Activated CD8-positive, alpha-beta T cell treated with anti-CD3 and anti-CD28 coated beads for 36 hours (primary cell): ENCODE results near the gene FAM180A. TPM values are rescaled to one million over a fixed set of nuclear protein-coding genes. Genes with fewer than 3 reads are reported as not detected.

Source experiments
- ATAC-seq: fragments of 200-7000 bp; cut with Tn5 transposase; one replicate; pipeline ENCODE4 v1.10.0; 2021; ENCODE audit warnings: mild to moderate bottlenecking, moderate library complexity
- CTCF ChIA-PET: fragments of 350-600 bp; sonication (Branson Sonifier 250); formaldehyde crosslinking; loops from one replicate; lab custom pipeline; 2021; ENCODE audit warnings: antibody characterized with exemption; lab: Charles Lee
- POLR2A ChIA-PET: fragments of 350-600 bp; sonication (Branson Sonifier 250); formaldehyde crosslinking; loops from one replicate; lab custom pipeline; 2021; ENCODE audit warnings: antibody characterized with exemption; lab: Charles Lee
- DNase-seq: peaks from one replicate; pipeline ENCODE4 v3.0.0-alpha.2; 2020
- H3K27ac Mint-ChIP-seq: one replicate; pipeline ENCODE4 v1.8.0; 2021; ENCODE audit warnings: mild to moderate bottlenecking, mixed read lengths
- H3K27me3 Mint-ChIP-seq: one replicate; pipeline ENCODE4 v1.8.0; 2021; ENCODE audit warnings: mixed read lengths
- H3K36me3 Mint-ChIP-seq: one replicate; pipeline ENCODE4 v1.8.0; 2021; ENCODE audit warnings: low read depth, mixed read lengths
- H3K4me1 Mint-ChIP-seq: one replicate; pipeline ENCODE4 v1.8.0; 2021; ENCODE audit warnings: low read depth, mixed read lengths
- H3K4me3 Mint-ChIP-seq: one replicate; pipeline ENCODE4 v1.8.0; 2021; ENCODE audit warnings: mild to moderate bottlenecking, moderate library complexity, mixed read lengths
- H3K9me3 Mint-ChIP-seq: one replicate; pipeline ENCODE4 v1.8.0; 2021; ENCODE audit warnings: mixed read lengths
- intact Hi-C: fragments of 100-400 bp; cut with micrococcal nuclease; formaldehyde crosslinking; loops from one replicate; pipeline ENCODE4 v1.10.0; 2022
- total RNA-seq, 2 experiments: library from RNA; stranded (reverse); gene quantifications; one replicate each; pipeline ENCODE4 v1.2.3, GENCODE V29; 2021
- TF ChIP-seq, protein P1 (sequence below): fragments of 200-600 bp; IDR thresholded peaks from one replicate; pipeline ENCODE4 v1.8.0; 2022; ENCODE audit warnings: antibody characterized with exemption, mild to moderate bottlenecking

The FAM180A gene
- total RNA-seq, 2 experiments from 2014 or later: not detected

DNA sequence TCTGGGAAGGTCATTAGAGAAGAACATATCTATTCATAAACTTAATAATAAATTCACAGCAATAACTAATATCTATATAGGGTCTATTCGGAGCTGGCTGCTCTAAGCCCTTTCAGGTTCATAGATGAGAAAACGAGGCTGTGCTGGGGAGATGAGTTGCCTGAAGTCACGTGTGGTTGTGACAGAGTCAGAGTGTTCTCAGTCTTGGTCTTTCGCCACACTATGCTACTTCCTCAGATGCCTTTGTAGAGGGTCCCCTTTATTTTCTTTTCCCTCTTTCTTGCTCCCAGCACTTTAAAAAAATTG lies 43.7 kb upstream of the FAM180A start:
- Mint-ChIP-seq H3K27me3 (peaks cover 4% of the 10 kb centered on the region), H3K4me3 (no peak overlapping the region), H3K36me3 (no peaks in the 10 kb centered on the region), H3K27ac (no peak overlapping the region), H3K4me1 (no peaks in the 10 kb centered on the region), H3K9me3 (no peaks in the 10 kb centered on the region)
- ATAC-seq: no peak
- intact Hi-C loops: no loop called here
- ChIA-PET POLR2A (no interaction called here), CTCF (interaction anchor here (1.5 kb wide), 1 partner anchor 218 kb away, joined by 3 read pairs; no protein-coding TSS in a partner anchor)
- DNase-seq: no peak
- TF ChIP-seq, protein P1, sequence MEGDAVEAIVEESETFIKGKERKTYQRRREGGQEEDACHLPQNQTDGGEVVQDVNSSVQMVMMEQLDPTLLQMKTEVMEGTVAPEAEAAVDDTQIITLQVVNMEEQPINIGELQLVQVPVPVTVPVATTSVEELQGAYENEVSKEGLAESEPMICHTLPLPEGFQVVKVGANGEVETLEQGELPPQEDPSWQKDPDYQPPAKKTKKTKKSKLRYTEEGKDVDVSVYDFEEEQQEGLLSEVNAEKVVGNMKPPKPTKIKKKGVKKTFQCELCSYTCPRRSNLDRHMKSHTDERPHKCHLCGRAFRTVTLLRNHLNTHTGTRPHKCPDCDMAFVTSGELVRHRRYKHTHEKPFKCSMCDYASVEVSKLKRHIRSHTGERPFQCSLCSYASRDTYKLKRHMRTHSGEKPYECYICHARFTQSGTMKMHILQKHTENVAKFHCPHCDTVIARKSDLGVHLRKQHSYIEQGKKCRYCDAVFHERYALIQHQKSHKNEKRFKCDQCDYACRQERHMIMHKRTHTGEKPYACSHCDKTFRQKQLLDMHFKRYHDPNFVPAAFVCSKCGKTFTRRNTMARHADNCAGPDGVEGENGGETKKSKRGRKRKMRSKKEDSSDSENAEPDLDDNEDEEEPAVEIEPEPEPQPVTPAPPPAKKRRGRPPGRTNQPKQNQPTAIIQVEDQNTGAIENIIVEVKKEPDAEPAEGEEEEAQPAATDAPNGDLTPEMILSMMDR: no peak

DNA sequence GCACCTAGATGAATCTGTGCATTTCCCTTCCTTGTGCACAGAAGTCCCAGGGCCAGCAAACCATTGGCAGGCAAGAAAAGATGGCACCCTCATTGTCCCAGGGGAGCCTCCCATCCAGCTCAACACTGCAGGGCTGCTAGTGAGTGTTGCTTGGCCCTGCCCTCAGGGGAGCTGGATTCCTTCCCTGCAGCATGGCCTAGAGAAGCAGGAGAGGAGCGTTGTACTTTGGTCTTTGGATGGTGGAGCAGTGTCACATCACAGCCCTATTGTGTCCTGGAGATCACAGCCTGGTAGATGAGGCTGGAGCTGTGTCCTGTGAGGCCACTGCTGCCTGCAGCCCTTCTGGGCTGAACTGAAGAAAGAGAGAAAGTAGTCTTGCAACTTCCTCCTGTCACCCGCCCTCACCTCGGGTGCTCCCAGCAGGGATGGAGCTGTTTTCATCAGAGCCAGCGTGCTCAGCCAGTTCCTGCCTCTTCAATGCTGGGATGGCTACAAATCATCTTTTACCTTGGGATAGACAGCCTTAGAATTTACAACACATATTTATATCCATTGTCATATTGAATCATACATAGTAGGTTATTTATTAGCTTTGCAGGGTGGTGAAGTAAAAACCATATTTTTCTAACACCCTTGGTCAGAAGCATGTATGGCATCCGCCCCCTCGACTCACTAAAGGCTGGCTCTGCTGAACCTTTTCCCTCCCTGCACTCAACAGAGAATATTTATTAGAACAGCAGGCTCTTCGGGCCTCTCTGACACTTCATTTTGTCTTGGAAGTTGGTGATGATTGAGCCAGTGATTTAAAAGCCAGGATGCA lies 43.1 kb upstream of the FAM180A start:
- TF ChIP-seq, protein P1: no peak
- peaks cover 6% of the 10 kb centered on the region for H3K27me3 Mint-ChIP-seq
- H3K36me3 Mint-ChIP-seq: no peaks in the 10 kb centered on the region
- H3K27ac Mint-ChIP-seq: no peak overlapping the region
- intact Hi-C loops: no loop called here
- no peak overlapping the region for H3K4me3 Mint-ChIP-seq
- no peaks in the 10 kb centered on the region for H3K4me1 Mint-ChIP-seq
- no peaks in the 10 kb centered on the region for H3K9me3 Mint-ChIP-seq
- POLR2A ChIA-PET: no interaction called here
- CTCF ChIA-PET: interaction anchor here (1.6 kb wide), 1 partner anchor 9 kb away, joined by 4 read pairs; no protein-coding TSS in a partner anchor
- DNase-seq (no peak), ATAC-seq (no peak)

DNA sequence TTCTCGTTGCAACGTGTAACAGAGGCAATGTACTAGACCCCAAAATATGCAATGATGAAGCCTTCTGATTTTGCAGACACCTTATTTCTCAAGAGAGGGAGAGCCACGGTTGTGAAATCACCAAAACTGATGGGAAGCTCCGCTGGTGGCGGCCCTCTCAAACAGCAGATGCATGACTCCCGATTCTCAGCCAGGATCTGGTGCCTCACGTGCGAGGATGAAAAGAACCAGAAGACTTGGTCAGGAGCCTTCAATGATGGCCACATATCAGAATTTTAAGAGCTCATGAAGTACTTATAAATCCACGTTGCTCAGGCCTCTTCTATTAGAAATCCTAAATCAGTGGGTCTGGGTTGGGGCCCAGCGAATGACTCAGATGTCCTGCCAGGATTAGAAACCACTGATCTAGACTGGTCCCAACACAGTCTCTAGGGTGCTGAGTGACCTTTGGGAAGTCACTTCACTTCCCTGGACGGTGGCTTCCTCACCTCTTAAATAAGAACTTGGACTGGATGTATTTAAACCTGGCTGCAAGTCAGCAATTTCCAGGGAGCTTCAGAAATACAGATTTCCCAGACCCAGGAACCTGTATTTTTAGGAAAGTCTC lies 41.9 kb upstream of the FAM180A start:
- Mint-ChIP-seq H3K4me3 (no peak overlapping the region), H3K27ac (no peak overlapping the region), H3K36me3 (no peaks in the 10 kb centered on the region), H3K9me3 (no peaks in the 10 kb centered on the region), H3K4me1 (no peaks in the 10 kb centered on the region), H3K27me3 (peaks cover 6% of the 10 kb centered on the region)
- TF ChIP-seq, protein P1: no peak
- intact Hi-C loops: no loop called here
- CTCF ChIA-PET: interaction anchor here (1.6 kb wide), 1 partner anchor 10 kb away, joined by 4 read pairs; no protein-coding TSS in a partner anchor
- DNase-seq: no peak
- no peak for ATAC-seq
- POLR2A ChIA-PET: no interaction called here

DNA sequence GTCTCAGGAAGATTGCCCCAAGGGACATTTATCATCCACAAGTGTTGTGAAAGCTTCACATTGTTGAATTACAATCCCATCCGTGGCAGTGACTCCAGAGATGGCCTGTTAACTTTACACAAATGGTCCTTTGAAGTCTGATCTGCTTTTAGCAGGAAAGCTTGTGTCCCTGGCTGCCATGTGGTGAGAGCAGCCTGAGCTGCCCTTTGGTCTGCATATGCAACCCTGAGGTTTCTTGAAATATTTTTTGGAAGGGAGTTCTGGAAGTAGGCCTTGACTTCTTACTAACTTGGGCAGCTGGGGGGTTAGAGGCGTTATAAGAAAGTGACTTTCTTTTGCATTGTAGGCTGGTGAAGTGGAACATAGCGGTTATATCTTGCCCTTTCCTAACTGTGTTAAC lies 41.3 kb upstream of the FAM180A start:
- Mint-ChIP-seq H3K27me3 (peaks cover 11% of the 10 kb centered on the region), H3K27ac (no peak overlapping the region), H3K9me3 (no peaks in the 10 kb centered on the region), H3K4me3 (no peak overlapping the region), H3K4me1 (no peaks in the 10 kb centered on the region), H3K36me3 (no peaks in the 10 kb centered on the region)
- DNase-seq: no peak
- TF ChIP-seq, protein P1: no peak
- POLR2A ChIA-PET: no interaction called here
- no peak for ATAC-seq
- CTCF ChIA-PET: no interaction called here
- intact Hi-C loops: no loop called here

DNA sequence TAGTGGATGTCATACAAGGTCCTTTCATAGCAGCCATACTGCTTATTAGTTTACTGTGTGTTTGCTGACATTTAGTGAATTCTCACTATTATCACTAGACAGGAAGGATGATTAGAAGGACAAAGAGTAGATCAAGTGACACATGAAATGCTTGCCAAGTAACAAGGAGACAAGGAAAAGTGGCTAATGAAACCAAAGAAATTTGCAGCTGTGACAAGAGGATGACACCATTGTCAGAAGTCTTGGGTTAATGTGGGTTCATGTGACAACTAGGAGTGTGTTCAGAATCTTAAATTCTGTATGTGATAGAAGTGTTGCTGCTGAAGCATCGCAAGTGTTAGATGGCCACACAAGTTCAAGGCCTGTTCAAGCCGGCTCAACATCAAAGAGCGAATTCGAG lies 40.8 kb upstream of the FAM180A start:
- ATAC-seq: no peak
- Mint-ChIP-seq H3K27ac (no peak overlapping the region), H3K36me3 (no peaks in the 10 kb centered on the region), H3K4me3 (no peak overlapping the region), H3K4me1 (no peaks in the 10 kb centered on the region), H3K27me3 (peaks cover 11% of the 10 kb centered on the region), H3K9me3 (no peaks in the 10 kb centered on the region)
- intact Hi-C loops: no loop called here
- DNase-seq: no peak
- TF ChIP-seq, protein P1: no peak
- CTCF ChIA-PET: no interaction called here
- POLR2A ChIA-PET: no interaction called here
